SK-N-SH (cell line): ENCODE results near the gene OR52A1. TPM values are rescaled to one million over a fixed set of nuclear protein-coding genes. Genes with fewer than 3 reads are reported as not detected.

ENCODE experiments used
- CTCF ChIA-PET: fragments of 300-600, 350-600 bp; formaldehyde crosslinking; extraction: SDS; loops from one replicate; lab custom pipeline; 2021; lab: Yijun Ruan, JAX
- POLR2A ChIA-PET: fragments of 350-600 bp; sonication (Branson Sonifier 250); formaldehyde crosslinking; extraction: SDS; loops from one replicate; lab custom pipeline; 2020; ENCODE audit warnings: antibody characterized with exemption, inconsistent platforms; lab: Yijun Ruan, JAX
- DNase-seq: peaks from one replicate; pipeline ENCODE4 v3.0.0; 2012
- H2AFZ ChIP-seq: fragments of 200-600 bp; sonication (generic); 2 replicates; pipeline ENCODE4 v1.8.1; 2016; ENCODE audit warnings: antibody characterized with exemption, mild to moderate bottlenecking, low read depth
- H3F3A ChIP-seq: fragments of 200-600 bp; sonication (generic); replicated peaks from 2 replicates; pipeline ENCODE3; 2016; ENCODE audit warnings: antibody characterized with exemption, mild to moderate bottlenecking; ENCODE audit not compliant: insufficient read depth
- H3K27ac ChIP-seq, 2 experiments: fragments of 200-500 bp in 1 of 2; fragments of 200-600 bp in 1 of 2; sonication (Bioruptor generic) in 1 of 2; sonication (generic), shearing (Covaris generic) in 1 of 2; 2 replicates each; pipeline versions ENCODE4 v1.5.1 to v1.6.1; 2014 to 2016; ENCODE audit warnings: low read depth in 2 of 2, inconsistent platforms in 1 of 2, low read length in 1 of 2, mild to moderate bottlenecking in 1 of 2, mixed read lengths in 1 of 2
- H3K27me3 ChIP-seq: fragments of 200-600 bp; sonication (generic), shearing (Covaris generic); 2 replicates; pipeline ENCODE4 v1.6.1; 2016; ENCODE audit warnings: mixed run types; ENCODE audit not compliant: insufficient read depth
- H3K36me3 ChIP-seq, 2 experiments: fragments of 200-500 bp in 1 of 2; fragments of 200-600 bp in 1 of 2; sonication (Bioruptor generic) in 1 of 2; sonication (generic) in 1 of 2; replicated peaks in 1 of 2; 2 replicates each; pipeline versions ENCODE3 to v1.5.1; 2014 to 2016; ENCODE audit warnings: low read length in 1 of 2, mild to moderate bottlenecking in 1 of 2; ENCODE audit not compliant: insufficient read depth in 2 of 2, control insufficient read depth in 1 of 2
- H3K4me1 ChIP-seq, 2 experiments: fragments of 200-500 bp in 1 of 2; fragments of 200-600 bp in 1 of 2; sonication (Bioruptor generic) in 1 of 2; sonication (generic), shearing (Covaris generic) in 1 of 2; 2 replicates each; pipeline versions ENCODE4 v1.5.1 to v1.6.1; 2014 to 2016; ENCODE audit warnings: low read depth in 1 of 2, low read length in 1 of 2, mixed run types in 1 of 2; ENCODE audit not compliant: insufficient read depth in 2 of 2, control insufficient read depth in 1 of 2
- H3K4me2 ChIP-seq: fragments of 200-600 bp; sonication (generic), shearing (Covaris generic); 2 replicates; pipeline ENCODE4 v1.6.1; 2017; ENCODE audit warnings: mixed run types
- H3K4me3 ChIP-seq, 2 experiments: fragments of 200-500 bp in 1 of 2; fragments of 200-600 bp in 1 of 2; sonication (Bioruptor generic) in 1 of 2; sonication (generic), shearing (Covaris generic) in 1 of 2; 2 replicates each; pipeline versions ENCODE4 v1.5.1 to v1.8.1; 2014 to 2016; ENCODE audit warnings: low read depth in 2 of 2, inconsistent platforms in 1 of 2, low read length in 1 of 2, mild to moderate bottlenecking in 1 of 2, mixed read lengths in 1 of 2, moderate library complexity in 1 of 2
- H3K79me2 ChIP-seq: fragments of 200-600 bp; sonication (generic); 2 replicates; pipeline ENCODE4 v1.8.1; 2017; ENCODE audit warnings: mild to moderate bottlenecking; ENCODE audit not compliant: insufficient read depth
- H3K9ac ChIP-seq: fragments of 200-600 bp; sonication (generic); 2 replicates; pipeline ENCODE4 v1.6.1; 2017; ENCODE audit warnings: mixed run types
- H3K9me2 ChIP-seq: fragments of 200-600 bp; sonication (generic); 2 replicates; pipeline ENCODE4 v1.6.1; 2017; ENCODE audit warnings: mixed run types
- H3K9me3 ChIP-seq: fragments of 200-600 bp; sonication (generic); 2 replicates; pipeline ENCODE4 v1.6.1; 2017; ENCODE audit warnings: mixed run types, mild to moderate bottlenecking, moderate library complexity
- H4K20me1 ChIP-seq: fragments of 200-600 bp; sonication (generic); 2 replicates; pipeline ENCODE4 v1.6.1; 2017; ENCODE audit warnings: mild to moderate bottlenecking, mixed run types; ENCODE audit not compliant: insufficient read depth
- CHD2 ChIP-seq: fragments of 150-350 bp; IDR thresholded peaks from 2 replicates; pipeline ENCODE4 v1.6.1; 2018; ENCODE audit warnings: low read length; ENCODE audit not compliant: partially characterized antibody
- GABPA ChIP-seq: IDR thresholded peaks from 2 replicates; pipeline ENCODE4 v1.4.0; 2012; ENCODE audit warnings: low read depth, mild to moderate bottlenecking
- GATA2 ChIP-seq: sonication (generic); formaldehyde crosslinking; IDR thresholded peaks from 2 replicates; pipeline ENCODE4 v1.5.0; 2020; ENCODE audit warnings: mild to moderate bottlenecking, missing genetic modification reagents
- MXI1 ChIP-seq: IDR thresholded peaks from 2 replicates; pipeline ENCODE4 v1.6.1; 2012; ENCODE audit warnings: mild to moderate bottlenecking, low read depth, low read length, improper control_type of control experiment
- NFIC ChIP-seq: IDR thresholded peaks from 2 replicates; pipeline ENCODE4 v1.4.0; 2012; ENCODE audit warnings: borderline replicate concordance
- POLR2AphosphoS5 ChIP-seq: IDR thresholded peaks from 2 replicates; pipeline ENCODE4 v1.6.1; 2012; ENCODE audit warnings: low read depth, low read length
- RAD21 ChIP-seq: IDR thresholded peaks from 2 replicates; pipeline ENCODE4 v1.6.1; 2012; ENCODE audit warnings: mild to moderate bottlenecking, low read length
- RFX5 ChIP-seq: IDR thresholded peaks from 2 replicates; pipeline ENCODE4 v1.6.1; 2012; ENCODE audit warnings: mild to moderate bottlenecking, improper control_type of control experiment, low read length
- SIN3A ChIP-seq: IDR thresholded peaks from 2 replicates; pipeline ENCODE4 v1.6.1; 2012; ENCODE audit warnings: low read depth, mild to moderate bottlenecking, low read length, moderate library complexity, borderline replicate concordance
- TAF1 ChIP-seq: IDR thresholded peaks from 2 replicates; pipeline ENCODE4 v1.6.1; 2012; ENCODE audit warnings: low read depth, mild to moderate bottlenecking, low read length, moderate library complexity, borderline replicate concordance
- TCF12 ChIP-seq: IDR thresholded peaks from 2 replicates; pipeline ENCODE4 v1.4.0; 2012
- TEAD4 ChIP-seq: IDR thresholded peaks from 2 replicates; pipeline ENCODE4 v1.4.0; 2012; ENCODE audit warnings: mild to moderate bottlenecking, borderline replicate concordance; ENCODE audit not compliant: insufficient read depth
- WGBS: methylation state at CpG from one replicate; pipeline ENCODE4 v1.1.6; 2017; ENCODE audit warnings: low lambda C conversion rate; 5-methylcytosine and 5-hydroxymethylcytosine counted together
- polyA plus RNA-seq, 3 experiments: library from polyadenylated mRNA; depleted of rRNA; stranded (reverse); fragments of >200 nt; gene quantifications; 2 replicates each; pipeline ENCODE4 v1.2.3, GENCODE V29; 2012
- TF ChIP-seq, protein P1 (sequence below): IDR thresholded peaks from 2 replicates; pipeline ENCODE4; 2012
- TF ChIP-seq, protein P2 (sequence below): IDR thresholded peaks from 2 replicates; pipeline ENCODE4 v1.4.0; 2012; ENCODE audit warnings: low read depth, borderline replicate concordance
- TF ChIP-seq, protein P3 (sequence below): IDR thresholded peaks from 2 replicates; pipeline ENCODE4 v1.4.0; 2012; ENCODE audit warnings: low read depth
- TF ChIP-seq, protein P4 (sequence below): fragments of 150-350 bp; IDR thresholded peaks from 2 replicates; pipeline ENCODE4 v1.6.1; 2017; ENCODE audit warnings: antibody characterized with exemption, low read length, low read depth, borderline replicate concordance

Gene OR52A1
- polyA plus RNA-seq, 1 of the 3 experiments (the other 2 are of a cell fraction), result not detected

DNA sequence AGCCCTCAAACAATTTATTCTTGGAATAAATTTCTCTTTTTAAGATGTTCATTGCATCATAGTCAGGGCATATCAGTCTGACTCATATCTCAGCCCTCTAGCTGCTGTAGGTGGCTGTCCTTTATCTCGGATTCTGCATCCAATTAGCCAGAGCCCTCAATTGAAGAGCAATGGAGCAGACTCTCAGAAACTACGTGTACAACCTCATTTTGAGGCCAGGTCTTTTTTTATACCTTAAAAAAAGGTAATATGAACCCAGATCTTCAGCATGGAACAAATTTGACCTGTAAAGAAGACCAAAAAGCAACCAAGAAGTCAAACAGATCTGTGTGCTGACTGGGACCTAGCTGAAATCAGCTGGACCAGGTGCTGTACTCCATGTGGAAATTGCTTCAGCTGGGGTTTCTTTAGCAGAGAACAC is 25.1 kb downstream of the OR52A1 start:
- Histone ChIP-seq H4K20me1 (no peaks in the 10 kb centered on the region), H3K27ac (no peak overlapping the region), H3K9ac (no peak overlapping the region), H3K27me3 (peaks cover 8% of the 10 kb centered on the region; the same call in 1 of the 2 replicates), H3K4me1 (no peaks in the 10 kb centered on the region), H3K9me2 (no peaks in the 10 kb centered on the region), H3K4me2 (no peak overlapping the region), H3K4me3 (no peak overlapping the region), H3K79me2 (no peaks in the 10 kb centered on the region), H3F3A (no peaks in the 10 kb centered on the region), H3K36me3 (no peaks in the 10 kb centered on the region), H3K9me3 (no peaks in the 10 kb centered on the region), H2AFZ (no peak overlapping the region)
- ChIA-PET POLR2A (no interaction called here), CTCF (interaction anchor here (0.7 kb wide), 1 partner anchor 14 kb away, joined by 3 read pairs; no protein-coding TSS in a partner anchor)
- DNase-seq, result no peak
- TF ChIP-seq POLR2AphosphoS5 (no peak), GATA2 (CRISPR knock-in tag) (no peak), TEAD4 (no peak), TAF1 (no peak)
- WGBS, result 0% methylated on average over 2 of the region's 2 CpGs

DNA sequence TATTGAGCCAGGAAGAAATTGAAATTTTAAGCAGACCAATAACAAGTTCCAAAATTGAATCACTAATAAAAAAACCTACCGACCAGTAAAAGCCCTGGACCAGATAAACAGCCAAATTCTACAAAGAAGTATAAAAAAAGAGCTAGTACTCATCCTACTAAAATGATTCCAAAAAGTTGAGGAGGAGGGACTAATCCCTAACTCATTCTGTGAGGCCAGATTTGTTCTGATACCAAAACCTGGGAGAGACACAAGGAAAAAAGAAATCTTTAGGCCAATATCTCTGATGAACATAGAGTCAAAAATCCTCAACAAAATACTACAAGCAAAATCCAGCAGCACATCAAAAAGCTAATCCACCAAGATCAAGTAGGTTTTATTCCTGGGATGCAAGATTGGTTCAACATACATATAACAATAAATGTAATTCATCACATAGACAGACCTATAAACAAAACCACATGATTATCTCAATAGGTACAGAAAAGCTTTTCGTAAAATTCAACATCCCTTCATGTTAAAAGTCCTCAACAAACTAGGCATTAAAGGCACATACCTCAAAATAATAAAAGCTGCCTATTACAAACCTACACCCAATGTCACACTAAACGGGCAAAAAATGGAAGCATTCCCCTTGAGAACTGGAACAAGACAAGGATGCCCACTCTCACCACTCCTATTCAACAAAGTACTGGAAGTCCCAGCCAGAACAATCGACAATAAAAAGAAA is 29.5 kb downstream of the OR52A1 start:
- CTCF ChIA-PET, result interaction anchor here (0.9 to 2.0 kb wide), 3 partner anchors 17 to 36 kb away, joined by 3 to 8 read pairs (median 3); no protein-coding TSS in a partner anchor

More for the DNA sequence above, 29.5 kb downstream of the OR52A1 start:
- H3K9me2 ChIP-seq, result no peaks in the 10 kb centered on the region
- TF ChIP-seq, protein P1, sequence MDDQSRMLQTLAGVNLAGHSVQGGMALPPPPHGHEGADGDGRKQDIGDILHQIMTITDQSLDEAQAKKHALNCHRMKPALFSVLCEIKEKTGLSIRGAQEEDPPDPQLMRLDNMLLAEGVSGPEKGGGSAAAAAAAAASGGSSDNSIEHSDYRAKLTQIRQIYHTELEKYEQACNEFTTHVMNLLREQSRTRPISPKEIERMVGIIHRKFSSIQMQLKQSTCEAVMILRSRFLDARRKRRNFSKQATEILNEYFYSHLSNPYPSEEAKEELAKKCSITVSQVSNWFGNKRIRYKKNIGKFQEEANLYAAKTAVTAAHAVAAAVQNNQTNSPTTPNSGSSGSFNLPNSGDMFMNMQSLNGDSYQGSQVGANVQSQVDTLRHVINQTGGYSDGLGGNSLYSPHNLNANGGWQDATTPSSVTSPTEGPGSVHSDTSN, result no peak
- TF ChIP-seq TCF12 (no peak), TEAD4 (no peak), NFIC (no peak), RAD21 (no peak), RFX5 (no peak), SIN3A (no peak), GABPA (no peak), MXI1 (no peak), CHD2 (no peak)
- TF ChIP-seq, protein P2, sequence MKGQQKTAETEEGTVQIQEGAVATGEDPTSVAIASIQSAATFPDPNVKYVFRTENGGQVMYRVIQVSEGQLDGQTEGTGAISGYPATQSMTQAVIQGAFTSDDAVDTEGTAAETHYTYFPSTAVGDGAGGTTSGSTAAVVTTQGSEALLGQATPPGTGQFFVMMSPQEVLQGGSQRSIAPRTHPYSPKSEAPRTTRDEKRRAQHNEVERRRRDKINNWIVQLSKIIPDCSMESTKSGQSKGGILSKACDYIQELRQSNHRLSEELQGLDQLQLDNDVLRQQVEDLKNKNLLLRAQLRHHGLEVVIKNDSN, result no peak
- TF ChIP-seq, protein P3, sequence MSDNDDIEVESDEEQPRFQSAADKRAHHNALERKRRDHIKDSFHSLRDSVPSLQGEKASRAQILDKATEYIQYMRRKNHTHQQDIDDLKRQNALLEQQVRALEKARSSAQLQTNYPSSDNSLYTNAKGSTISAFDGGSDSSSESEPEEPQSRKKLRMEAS, result no peak
- TF ChIP-seq, protein P4, sequence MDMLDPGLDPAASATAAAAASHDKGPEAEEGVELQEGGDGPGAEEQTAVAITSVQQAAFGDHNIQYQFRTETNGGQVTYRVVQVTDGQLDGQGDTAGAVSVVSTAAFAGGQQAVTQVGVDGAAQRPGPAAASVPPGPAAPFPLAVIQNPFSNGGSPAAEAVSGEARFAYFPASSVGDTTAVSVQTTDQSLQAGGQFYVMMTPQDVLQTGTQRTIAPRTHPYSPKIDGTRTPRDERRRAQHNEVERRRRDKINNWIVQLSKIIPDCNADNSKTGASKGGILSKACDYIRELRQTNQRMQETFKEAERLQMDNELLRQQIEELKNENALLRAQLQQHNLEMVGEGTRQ, result no peak
- H3F3A ChIP-seq, result no peaks in the 10 kb centered on the region
- no peaks in the 10 kb centered on the region for H4K20me1 ChIP-seq
- no peaks in the 10 kb centered on the region for H3K79me2 ChIP-seq
- H3K9me3 ChIP-seq, result no peaks in the 10 kb centered on the region
- H3K4me2 ChIP-seq, result no peak overlapping the region
- H2AFZ ChIP-seq, result no peak overlapping the region
- H3K27me3 ChIP-seq, result 0 out of 2 replicates have a peak, but pooled peaks cover 4% of the 10 kb centered on the region
- no peak overlapping the region for H3K4me3 ChIP-seq
- DNase-seq, result no peak
- WGBS, result under 1% methylated on average over 4 of the region's 4 CpGs
- POLR2A ChIA-PET, result no interaction called here
- H3K36me3 ChIP-seq, result no peaks in the 10 kb centered on the region
- H3K27ac ChIP-seq, result no peak overlapping the region
- no peak overlapping the region for H3K9ac ChIP-seq
- H3K4me1 ChIP-seq, result no peaks in the 10 kb centered on the region
